HG03565 (cell line): ENCODE measurements around the gene CFAP46.

Experiments used
- ATAC-seq: cut with Tn5 transposase; IDR thresholded peaks from one replicate; pipeline ENCODE4 v1.9.1; 2021; ENCODE audit warnings: mild to moderate bottlenecking, moderate library complexity; ENCODE audit not compliant: unreplicated experiment

CFAP46 gene

GRCh38 chr10:132884041-132884440 is 58.3 kb downstream of the CFAP46 start:
- no peak for ATAC-seq

- ATAC-seq = no peak
Observed at GRCh38 chr10:132883391-132883881, 58.9 kb downstream of the CFAP46 start.

GRCh38 chr10:132882069-132882951 is 60.1 kb downstream of the CFAP46 start:
- ATAC-seq = no peak

- ATAC-seq = no peak
Observed at GRCh38 chr10:132881186-132881920, 61.0 kb downstream of the CFAP46 start.

GRCh38 chr10:132880128-132880981 is 62.0 kb downstream of the CFAP46 start:
- no peak for ATAC-seq

GRCh38 chr10:132879408-132880127 is 62.8 kb downstream of the CFAP46 start:
- ATAC-seq = no peak

- ATAC-seq = no peak
Observed at GRCh38 chr10:132878730-132879407, 63.5 kb downstream of the CFAP46 start.

GRCh38 chr10:132878091-132878729 is 64.2 kb downstream of the CFAP46 start:
- no peak for ATAC-seq

GRCh38 chr10:132877473-132877872 is 64.9 kb downstream of the CFAP46 start:
- no peak for ATAC-seq

- no peak for ATAC-seq
Observed at GRCh38 chr10:132876993-132877431, 65.4 kb downstream of the CFAP46 start.

GRCh38 chr10:132876131-132876860 is 66.1 kb downstream of the CFAP46 start:
- no peak for ATAC-seq

GRCh38 chr10:132875435-132875834 is 66.9 kb downstream of the CFAP46 start:
- no peak for ATAC-seq

GRCh38 chr10:132873395-132873794 is 69.0 kb downstream of the CFAP46 start:
- ATAC-seq = no peak

GRCh38 chr10:132872658-132873057 is 69.7 kb downstream of the CFAP46 start:
- ATAC-seq = no peak

GRCh38 chr10:132870426-132870825 is 71.9 kb downstream of the CFAP46 start:
- no peak for ATAC-seq

- ATAC-seq = no peak
Observed at GRCh38 chr10:132869621-132870020, 72.7 kb downstream of the CFAP46 start.

- ATAC-seq = no peak
Observed at GRCh38 chr10:132868995-132869394, 73.4 kb downstream of the CFAP46 start.

- no peak for ATAC-seq
Observed at GRCh38 chr10:132867801-132868644, 74.3 kb downstream of the CFAP46 start.
